CD4-positive, CD25-positive, alpha-beta regulatory T cell (primary cell): ENCODE data around the gene PALD1. TPM values are rescaled to one million over a fixed set of nuclear protein-coding genes. Genes with fewer than 3 reads are reported as not detected.

Experiments used
- ATAC-seq, 2 donors: fragments of 150-1000 bp; cut with Tn5 transposase; one replicate each; pipeline ENCODE4 v1.10.0; 2021; ENCODE audit warnings: low read depth in 2 of 2, moderate number of reproducible peaks in 2 of 2, moderate library complexity in 1 of 2
- DNase-seq, 3 donors: peaks; one replicate each; pipeline versions ENCODE4 v3.0.0 to v3.0.0-alpha.2; 2012 to 2022; ENCODE audit warnings: mixed read lengths in 1 of 3
- H3K27ac ChIP-seq: one replicate; pipeline ENCODE4 v1.7.0; 2013; ENCODE audit warnings: mild to moderate bottlenecking, low read length; ENCODE audit not compliant: insufficient read depth, poor library complexity, severe bottlenecking
- H3K27me3 ChIP-seq: one replicate; pipeline ENCODE4 v1.7.0; 2013; ENCODE audit warnings: low read length; ENCODE audit not compliant: control insufficient read depth, insufficient read depth
- H3K36me3 ChIP-seq: one replicate; pipeline ENCODE4 v1.7.0; 2013; ENCODE audit warnings: mild to moderate bottlenecking, low read length, moderate library complexity; ENCODE audit not compliant: control insufficient read depth, insufficient read depth
- H3K4me1 ChIP-seq: 2 replicates; pipeline ENCODE4 v1.7.0; 2013; ENCODE audit warnings: mild to moderate bottlenecking, low read length; ENCODE audit not compliant: insufficient read depth, control insufficient read depth, poor library complexity, severe bottlenecking
- H3K4me3 ChIP-seq: one replicate; pipeline ENCODE4 v1.7.0; 2013; ENCODE audit warnings: low read depth, mild to moderate bottlenecking, low read length, moderate library complexity
- H3K9me3 ChIP-seq, 2 experiments: 1 replicate in 1 of 2; 2 replicates in 1 of 2; pipeline ENCODE4 v1.7.0; 2013; ENCODE audit warnings: low read length in 2 of 2, mild to moderate bottlenecking in 1 of 2, moderate library complexity in 1 of 2; ENCODE audit not compliant: control insufficient read depth in 2 of 2
- H3K27ac Mint-ChIP-seq, 3 donors: one replicate each; pipeline ENCODE4 v1.8.0; 2020 to 2022; ENCODE audit warnings: mild to moderate bottlenecking in 3 of 3, mixed read lengths in 3 of 3, moderate library complexity in 2 of 3
- H3K27me3 Mint-ChIP-seq: one replicate; pipeline ENCODE4 v1.8.0; 2022; ENCODE audit warnings: mild to moderate bottlenecking, mixed read lengths
- H3K36me3 Mint-ChIP-seq: one replicate; pipeline ENCODE4 v1.8.0; 2020; ENCODE audit warnings: mixed read lengths
- H3K4me1 Mint-ChIP-seq, 4 donors: one replicate each; pipeline ENCODE4 v1.8.0; 2020 to 2022; ENCODE audit warnings: mixed read lengths in 4 of 4, mild to moderate bottlenecking in 1 of 4
- H3K4me3 Mint-ChIP-seq, 4 donors: one replicate each; pipeline ENCODE4 v1.8.0; 2020 to 2022; ENCODE audit warnings: mild to moderate bottlenecking in 4 of 4, mixed read lengths in 4 of 4, moderate library complexity in 3 of 4
- H3K9me3 Mint-ChIP-seq, 7 donors: one replicate each; pipeline ENCODE4 v1.8.0; 2020 to 2022; ENCODE audit warnings: mixed read lengths in 7 of 7, mild to moderate bottlenecking in 3 of 7, moderate library complexity in 2 of 7
- polyA plus RNA-seq, 4 donors: library from polyadenylated mRNA; unstranded; fragments of 300-500 nt; fragmentation: Illumina TruSeq; gene quantifications; one replicate each; pipeline ENCODE4 v1.2.3, GENCODE V29; 2021
- total RNA-seq: library from RNA; stranded (reverse); gene quantifications from one replicate; pipeline ENCODE4 v1.2.3, GENCODE V29; 2022

The PALD1 gene
- total and polyA plus RNA-seq, 5 donors from 2014 or later = not detected

- Histone ChIP-seq H3K9me3 (no peaks in the 10 kb centered on the region), H3K27me3 (no peaks in the 10 kb centered on the region), H3K4me3 (no peak overlapping the region), H3K4me1 (no peaks in the 10 kb centered on the region), H3K27ac (no peak overlapping the region), H3K36me3 (no peaks in the 10 kb centered on the region)
- H3K4me3 Mint-ChIP-seq = no peak overlapping the region
- H3K36me3 Mint-ChIP-seq = no peaks in the 10 kb centered on the region
- H3K27me3 Mint-ChIP-seq = no peaks in the 10 kb centered on the region
- no peak overlapping the region for H3K27ac Mint-ChIP-seq
- DNase-seq (no peak), ATAC-seq (no peak)
- H3K9me3 Mint-ChIP-seq = no peaks in the 10 kb centered on the region
- H3K4me1 Mint-ChIP-seq = no peaks in the 10 kb centered on the region
Observed at GRCh38 chr10:70551466-70551865, 72.9 kb downstream of the PALD1 start.

DNA sequence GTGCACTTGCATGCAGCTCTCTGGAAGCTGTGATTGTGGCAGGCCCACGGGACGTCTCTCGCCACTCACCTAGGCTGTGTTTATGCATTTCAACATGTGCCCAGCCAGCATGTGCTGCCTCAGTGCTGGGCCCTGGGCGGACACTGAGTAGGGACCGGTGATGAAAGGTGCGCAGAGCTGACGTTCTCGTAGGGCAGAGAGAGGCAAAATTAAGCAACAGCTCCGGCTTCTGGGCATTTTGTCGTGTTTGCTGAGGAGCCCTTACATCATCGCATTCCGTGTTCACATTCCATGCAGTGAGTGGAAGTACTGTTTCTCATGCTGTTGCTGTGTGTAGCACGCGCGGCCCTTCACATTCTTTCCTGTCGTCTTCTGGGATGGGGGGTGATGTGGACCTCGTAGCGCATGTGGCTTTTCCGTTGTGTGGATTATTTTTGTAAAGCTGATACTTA lies 73.4 kb downstream of the PALD1 start:
- Histone ChIP-seq H3K27ac (no peak overlapping the region), H3K27me3 (no peaks in the 10 kb centered on the region), H3K4me1 (no peaks in the 10 kb centered on the region), H3K4me3 (no peak overlapping the region), H3K9me3 (no peaks in the 10 kb centered on the region), H3K36me3 (no peaks in the 10 kb centered on the region)
- Mint-ChIP-seq H3K4me3 (no peak overlapping the region), H3K9me3 (no peaks in the 10 kb centered on the region), H3K36me3 (no peaks in the 10 kb centered on the region), H3K4me1 (no peaks in the 10 kb centered on the region), H3K27ac (no peak overlapping the region), H3K27me3 (no peaks in the 10 kb centered on the region)
- ATAC-seq = no peak
- DNase-seq = no peak

- no peaks in the 10 kb centered on the region for H3K27me3 Mint-ChIP-seq
- DNase-seq (no peak), ATAC-seq (no peak)
- H3K9me3 ChIP-seq = no peaks in the 10 kb centered on the region
- H3K4me1 ChIP-seq = no peaks in the 10 kb centered on the region
- H3K27me3 ChIP-seq = no peaks in the 10 kb centered on the region
- H3K27ac ChIP-seq = no peak overlapping the region
- no peaks in the 10 kb centered on the region for H3K36me3 ChIP-seq
- no peaks in the 10 kb centered on the region for H3K36me3 Mint-ChIP-seq
- H3K9me3 Mint-ChIP-seq = no peaks in the 10 kb centered on the region
- no peak overlapping the region for H3K4me3 ChIP-seq
- no peak overlapping the region for H3K27ac Mint-ChIP-seq
- H3K4me1 Mint-ChIP-seq = no peaks in the 10 kb centered on the region
- H3K4me3 Mint-ChIP-seq = no peak overlapping the region
Observed at GRCh38 chr10:70552586-70552985, 74.0 kb downstream of the PALD1 start.

- Mint-ChIP-seq H3K4me1 (peaks cover 4 to 12% (median 11%) of the 10 kb centered on the region in 4 donors), H3K36me3 (no peaks in the 10 kb centered on the region), H3K9me3 (no peaks in the 10 kb centered on the region), H3K4me3 (no peak overlapping the region), H3K27ac (no peak overlapping the region), H3K27me3 (peaks cover 7% of the 10 kb centered on the region)
- no peaks in the 10 kb centered on the region for H3K27me3 ChIP-seq
- DNase-seq (no peak), ATAC-seq (no peak)
- H3K4me1 ChIP-seq = peaks cover 3% of the 10 kb centered on the region
- no peaks in the 10 kb centered on the region for H3K36me3 ChIP-seq
- no peak overlapping the region for H3K27ac ChIP-seq
- H3K4me3 ChIP-seq = no peak overlapping the region
- H3K9me3 ChIP-seq = no peaks in the 10 kb centered on the region
Observed at GRCh38 chr10:70555371-70555770, 76.8 kb downstream of the PALD1 start.

- Mint-ChIP-seq H3K4me3 (no peak overlapping the region), H3K9me3 (no peaks in the 10 kb centered on the region), H3K36me3 (no peaks in the 10 kb centered on the region), H3K27me3 (peaks cover 7% of the 10 kb centered on the region), H3K4me1 (peaks cover 4 to 12% (median 11%) of the 10 kb centered on the region in 4 donors), H3K27ac (peak overlapping the region in 1 of 3 donors; percentile 29)
- DNase-seq (no peak), ATAC-seq (no peak)
- Histone ChIP-seq H3K9me3 (no peaks in the 10 kb centered on the region), H3K27me3 (no peaks in the 10 kb centered on the region), H3K27ac (no peak overlapping the region), H3K36me3 (no peaks in the 10 kb centered on the region), H3K4me1 (peaks cover 3% of the 10 kb centered on the region), H3K4me3 (no peak overlapping the region)
Observed at GRCh38 chr10:70557086-70557845, 78.7 kb downstream of the PALD1 start.

DNA sequence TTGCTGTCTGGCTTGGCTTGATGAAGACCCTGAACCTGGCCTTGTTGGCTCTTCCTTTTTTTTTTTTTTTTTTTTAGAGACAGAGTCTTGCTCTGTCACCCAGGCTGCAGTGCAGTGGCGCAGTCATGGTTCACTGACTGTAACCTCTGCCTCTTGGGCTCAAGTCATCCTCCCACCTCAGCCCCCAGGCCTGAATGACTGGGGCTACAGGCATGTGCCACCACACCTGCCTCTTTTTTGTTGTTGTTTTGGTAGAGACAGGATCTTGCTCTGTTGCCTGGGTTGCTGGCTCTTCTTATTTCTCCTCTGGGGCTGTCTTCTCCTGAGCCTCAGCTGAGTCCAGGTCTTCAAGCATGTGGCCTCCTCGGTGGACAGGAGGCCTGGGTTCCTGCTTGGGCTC lies 79.3 kb downstream of the PALD1 start:
- H3K36me3 ChIP-seq = no peaks in the 10 kb centered on the region
- no peaks in the 10 kb centered on the region for H3K9me3 Mint-ChIP-seq
- peaks cover 7% of the 10 kb centered on the region for H3K27me3 Mint-ChIP-seq
- no peak overlapping the region for H3K4me3 ChIP-seq
- H3K27ac ChIP-seq = no peak overlapping the region
- DNase-seq (no peak), ATAC-seq (no peak)
- H3K9me3 ChIP-seq = no peaks in the 10 kb centered on the region
- peaks cover 3% of the 10 kb centered on the region for H3K4me1 ChIP-seq
- H3K27me3 ChIP-seq = no peaks in the 10 kb centered on the region
- H3K4me3 Mint-ChIP-seq = no peak overlapping the region
- H3K36me3 Mint-ChIP-seq = no peaks in the 10 kb centered on the region
- no peak overlapping the region for H3K27ac Mint-ChIP-seq
- peaks cover 4 to 12% (median 11%) of the 10 kb centered on the region in 4 donors for H3K4me1 Mint-ChIP-seq

DNA sequence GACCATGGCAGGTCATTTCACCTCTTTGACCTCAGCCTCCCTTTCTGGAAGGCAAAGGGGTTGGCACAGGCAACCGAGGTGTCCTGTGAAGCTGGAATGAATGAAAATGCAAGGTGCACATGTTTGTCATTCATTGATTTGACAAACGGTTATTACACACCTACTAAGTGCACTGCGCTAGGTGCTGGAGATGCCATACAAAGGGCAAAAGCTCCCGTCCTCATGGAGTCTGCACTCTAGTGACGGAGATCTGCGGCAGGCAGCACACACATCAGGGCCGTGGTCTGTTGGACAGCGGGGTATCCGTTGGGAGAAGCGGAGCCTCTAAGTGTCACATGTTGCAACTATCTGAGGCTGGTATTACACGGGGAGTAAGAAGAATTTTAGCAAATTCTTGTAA lies 79.7 kb downstream of the PALD1 start:
- H3K9me3 Mint-ChIP-seq = no peaks in the 10 kb centered on the region
- Histone ChIP-seq H3K36me3 (no peaks in the 10 kb centered on the region), H3K4me3 (no peak overlapping the region), H3K27me3 (no peaks in the 10 kb centered on the region), H3K9me3 (no peaks in the 10 kb centered on the region), H3K4me1 (peaks cover 3% of the 10 kb centered on the region), H3K27ac (no peak overlapping the region)
- ATAC-seq (no peak), DNase-seq (no peak)
- H3K36me3 Mint-ChIP-seq = no peaks in the 10 kb centered on the region
- peak overlapping the region in 1 of 3 donors; percentile 18 for H3K27ac Mint-ChIP-seq
- peaks cover 7% of the 10 kb centered on the region for H3K27me3 Mint-ChIP-seq
- H3K4me1 Mint-ChIP-seq = peaks cover 4 to 15% (median 11%) of the 10 kb centered on the region in 4 donors
- H3K4me3 Mint-ChIP-seq = no peak overlapping the region
